HG03045 (cell line): ENCODE results near the gene ASPRV1.

Source experiments
- ATAC-seq: cut with Tn5 transposase; IDR thresholded peaks from one replicate; pipeline ENCODE4 v1.9.1; 2021; ENCODE audit warnings: mild to moderate bottlenecking, moderate library complexity; ENCODE audit not compliant: unreplicated experiment

Gene ASPRV1

DNA sequence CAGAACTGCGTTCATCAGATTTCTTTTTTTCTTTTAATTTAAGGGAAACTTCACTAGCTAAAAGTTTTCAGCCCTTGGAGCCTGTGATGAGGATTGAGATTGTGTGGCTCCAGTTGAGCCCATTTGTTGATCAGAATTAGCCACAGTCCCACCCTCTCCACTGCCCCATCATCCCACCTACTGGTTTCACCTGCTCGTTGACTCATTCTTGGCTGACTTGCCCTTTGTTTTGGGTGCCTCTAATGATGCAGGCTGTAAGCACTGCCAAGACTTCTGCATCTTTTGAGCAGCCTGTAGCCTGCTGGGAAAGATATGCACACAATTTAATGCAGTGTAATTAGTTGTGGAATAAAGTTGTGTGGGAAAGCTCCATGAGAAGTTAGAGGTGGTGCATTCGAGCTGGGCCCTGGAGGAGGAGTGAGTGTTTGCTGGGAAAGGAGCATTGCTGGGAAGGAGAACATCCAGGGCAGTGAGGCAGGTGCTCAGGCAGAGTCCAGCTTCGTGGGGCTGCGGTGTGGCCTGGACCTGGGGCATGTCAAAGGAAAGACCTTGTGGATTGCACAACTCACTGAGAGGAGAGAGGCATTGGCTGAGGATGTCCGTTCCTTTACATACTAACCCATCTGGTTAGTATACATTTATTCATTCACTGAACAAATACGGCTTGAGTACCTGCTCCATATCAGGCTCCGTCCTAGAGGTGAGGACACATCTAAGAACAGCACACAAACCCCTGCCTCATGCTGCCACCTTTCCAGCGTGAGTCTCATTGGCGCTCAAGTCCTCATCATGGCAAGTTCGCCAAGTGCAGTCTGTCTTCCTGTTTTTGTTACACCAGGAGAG is 18.2 kb downstream of the ASPRV1 start:
- ATAC-seq, result no peak

DNA sequence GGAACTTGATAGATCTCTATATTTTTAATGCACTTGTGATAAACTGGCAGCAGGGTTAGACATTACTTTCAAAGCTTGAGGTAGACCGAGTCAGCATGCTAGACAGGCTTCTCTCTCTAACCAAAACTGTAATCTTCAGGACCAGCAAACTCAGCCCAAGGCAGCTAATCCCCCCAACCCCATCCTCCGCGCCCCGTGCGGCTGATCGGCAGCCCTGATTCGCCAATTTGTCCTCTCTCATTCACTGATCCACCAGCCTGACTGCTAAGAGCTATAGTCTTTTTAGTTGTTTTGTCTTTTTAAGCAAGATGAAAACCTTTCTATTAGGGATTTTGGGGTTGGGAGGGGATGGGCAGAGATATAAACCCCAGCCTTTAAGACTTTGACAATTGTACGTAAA is 20.7 kb downstream of the ASPRV1 start:
- ATAC-seq, result no peak

DNA sequence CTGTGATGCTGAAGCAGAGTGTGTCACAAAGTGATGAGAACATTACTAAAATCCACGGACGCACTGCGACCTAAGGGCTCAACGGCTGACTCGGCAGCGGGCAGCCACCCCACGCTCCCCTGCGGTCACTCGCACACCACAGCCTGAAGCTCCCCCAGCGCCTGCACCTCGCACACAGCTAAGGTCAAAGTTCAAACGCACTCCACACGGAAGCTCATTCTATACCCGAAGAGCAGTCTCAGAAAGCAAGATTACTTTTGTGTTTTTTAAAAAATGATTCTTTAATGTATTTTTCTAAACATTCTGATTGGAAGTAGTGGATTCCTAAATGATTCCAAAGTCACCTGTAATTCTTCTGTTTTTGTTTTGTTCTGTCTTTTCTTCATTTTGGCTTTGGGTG is 21.7 kb downstream of the ASPRV1 start:
- ATAC-seq, result no peak

DNA sequence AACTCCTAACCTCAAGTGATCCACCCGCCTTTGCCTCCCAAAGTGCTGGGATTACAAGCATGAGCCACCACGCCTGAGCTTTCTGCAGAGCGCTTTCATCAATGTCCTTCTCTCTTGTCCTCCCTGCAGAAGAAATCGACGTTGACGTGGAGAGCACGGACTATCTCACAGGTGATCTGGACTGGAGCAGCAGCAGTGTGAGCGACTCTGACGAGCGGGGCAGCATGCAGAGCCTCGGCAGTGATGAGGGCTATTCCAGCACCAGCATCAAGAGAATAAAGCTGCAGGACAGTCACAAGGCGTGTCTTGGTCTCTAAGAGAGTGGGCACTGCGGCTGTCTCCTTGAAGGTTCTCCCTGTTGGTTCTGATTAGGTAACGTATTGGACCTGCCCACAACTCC is 23.5 kb downstream of the ASPRV1 start:
- ATAC-seq, result no peak

DNA sequence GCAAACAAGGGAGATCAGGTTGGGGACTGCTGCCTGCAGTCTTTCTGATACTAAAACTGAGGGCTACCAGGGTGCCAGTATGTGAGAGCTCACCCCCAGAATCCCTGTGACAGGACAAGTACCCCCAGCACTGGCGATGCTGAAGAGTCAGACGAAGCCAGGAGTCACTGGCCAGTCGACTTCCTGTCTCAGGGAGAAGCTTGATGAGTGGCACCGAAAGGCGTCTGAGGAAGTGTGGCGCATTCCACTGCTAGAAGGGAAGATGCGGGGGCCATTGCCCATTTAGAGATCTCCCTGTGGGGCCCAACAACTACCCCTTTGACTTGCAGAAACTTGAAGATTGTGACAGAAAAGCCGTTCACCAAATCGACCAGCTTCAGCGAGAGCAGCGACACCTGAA is 24.5 kb downstream of the ASPRV1 start:
- ATAC-seq, result no peak

DNA sequence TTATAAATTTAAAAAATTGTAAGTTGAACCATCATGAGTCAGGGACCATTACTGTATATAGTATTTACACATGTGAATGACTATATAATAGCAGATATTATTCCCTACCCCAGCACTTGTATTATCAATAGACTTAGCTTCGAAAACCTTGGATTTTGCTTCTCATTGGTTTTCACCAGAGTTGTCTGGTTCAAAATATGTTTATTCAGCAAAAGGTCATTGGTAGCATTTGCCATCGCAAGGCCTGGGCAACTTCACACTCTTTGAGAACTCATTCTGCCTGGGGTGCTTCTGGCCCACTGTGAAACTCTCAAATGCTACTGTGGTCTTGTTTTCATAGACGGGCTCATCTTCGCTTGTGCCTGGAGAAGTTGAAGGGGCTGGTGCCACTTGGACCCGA is 26.4 kb downstream of the ASPRV1 start:
- no peak for ATAC-seq

DNA sequence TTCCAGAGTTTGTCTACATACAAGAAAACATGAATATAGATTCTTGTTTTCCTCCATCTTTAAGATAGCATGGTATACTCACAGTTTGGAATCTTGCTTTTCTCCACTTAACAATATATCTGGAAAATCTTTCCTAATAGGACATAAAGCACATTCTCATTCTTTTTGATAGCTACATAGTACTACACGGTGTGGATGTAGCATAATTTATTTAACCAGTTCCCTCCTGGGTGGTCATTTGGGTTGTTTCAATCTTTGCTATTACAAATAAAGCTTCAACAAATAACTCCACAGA is 26.9 kb downstream of the ASPRV1 start:
- no peak for ATAC-seq

DNA sequence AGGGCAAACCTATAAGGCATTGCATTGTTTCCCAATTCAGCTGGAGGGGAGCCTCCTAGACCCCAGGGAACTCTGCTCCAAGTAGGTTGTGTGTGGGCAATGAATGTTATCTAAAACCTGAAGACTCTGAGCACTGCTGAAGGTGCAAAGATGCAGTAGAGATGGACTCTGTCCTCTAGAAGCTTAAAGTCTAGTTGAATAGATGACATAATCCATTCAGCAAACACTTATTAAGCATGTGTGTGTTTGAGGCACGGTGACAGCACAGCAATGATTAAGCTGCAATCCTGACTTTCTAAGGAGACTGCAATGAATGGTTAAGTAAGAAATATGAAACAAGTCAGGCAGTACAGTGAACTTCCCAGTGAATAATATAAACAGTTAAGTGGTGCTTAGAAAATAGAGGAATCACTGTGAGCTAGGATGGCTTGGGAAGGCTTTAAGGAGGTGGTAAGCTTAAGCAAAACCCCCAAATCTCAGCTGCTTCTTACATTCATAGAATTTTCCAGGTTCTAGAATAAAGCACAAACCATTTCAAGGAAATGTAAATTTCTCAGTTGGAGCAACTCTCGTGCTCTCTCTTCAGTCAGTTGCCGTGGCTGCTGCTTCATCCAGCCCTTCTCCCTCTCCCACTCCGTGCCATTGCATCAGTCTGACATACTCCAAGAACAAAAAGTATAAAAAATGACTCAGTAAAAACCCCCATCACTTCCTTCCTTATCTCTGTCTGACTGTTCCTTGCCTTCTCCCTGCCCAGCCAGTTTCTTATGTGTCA is 27.4 kb downstream of the ASPRV1 start:
- no peak for ATAC-seq

DNA sequence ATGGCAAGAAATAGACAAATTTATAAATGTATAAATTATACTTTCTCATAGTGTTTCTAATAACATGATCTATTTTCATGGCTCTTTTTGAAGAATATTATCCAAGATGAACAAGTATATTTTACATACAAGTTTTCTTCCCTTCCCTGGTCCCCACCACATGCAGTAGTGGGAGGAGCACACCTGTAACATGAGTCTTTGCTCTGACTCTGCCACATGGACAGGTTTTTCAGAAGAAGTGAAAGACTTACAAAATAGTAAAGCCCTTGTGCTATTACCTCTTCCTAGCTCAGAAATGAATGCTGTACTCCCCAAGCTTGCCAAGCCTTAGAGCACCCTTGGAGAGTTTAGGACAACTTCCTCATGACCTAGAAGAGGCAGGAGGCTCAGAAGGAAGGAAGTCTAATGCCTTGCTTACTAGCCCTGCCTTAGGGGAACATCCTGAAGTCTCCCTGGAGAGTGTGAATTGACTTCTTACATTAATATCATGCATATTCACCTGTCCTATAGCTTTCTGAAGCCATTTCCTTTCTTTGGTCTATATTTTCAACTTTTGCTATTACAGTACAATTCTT is 28.1 kb downstream of the ASPRV1 start:
- ATAC-seq, result no peak

DNA sequence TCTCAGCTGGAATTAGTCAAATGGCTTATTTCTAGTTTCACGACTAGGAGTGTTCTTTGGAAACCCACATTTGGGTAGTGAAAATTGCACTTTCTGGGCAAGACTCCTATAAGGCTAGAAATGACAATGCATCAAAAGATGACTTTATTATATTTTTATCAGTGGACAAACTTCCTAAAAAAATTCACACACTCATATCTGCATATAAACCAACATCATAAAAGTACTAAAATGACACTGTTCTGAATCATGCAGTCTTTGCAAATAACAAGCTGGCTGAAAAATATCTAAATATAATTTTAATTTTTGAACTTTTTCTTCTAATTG is 28.9 kb downstream of the ASPRV1 start:
- no peak for ATAC-seq

DNA sequence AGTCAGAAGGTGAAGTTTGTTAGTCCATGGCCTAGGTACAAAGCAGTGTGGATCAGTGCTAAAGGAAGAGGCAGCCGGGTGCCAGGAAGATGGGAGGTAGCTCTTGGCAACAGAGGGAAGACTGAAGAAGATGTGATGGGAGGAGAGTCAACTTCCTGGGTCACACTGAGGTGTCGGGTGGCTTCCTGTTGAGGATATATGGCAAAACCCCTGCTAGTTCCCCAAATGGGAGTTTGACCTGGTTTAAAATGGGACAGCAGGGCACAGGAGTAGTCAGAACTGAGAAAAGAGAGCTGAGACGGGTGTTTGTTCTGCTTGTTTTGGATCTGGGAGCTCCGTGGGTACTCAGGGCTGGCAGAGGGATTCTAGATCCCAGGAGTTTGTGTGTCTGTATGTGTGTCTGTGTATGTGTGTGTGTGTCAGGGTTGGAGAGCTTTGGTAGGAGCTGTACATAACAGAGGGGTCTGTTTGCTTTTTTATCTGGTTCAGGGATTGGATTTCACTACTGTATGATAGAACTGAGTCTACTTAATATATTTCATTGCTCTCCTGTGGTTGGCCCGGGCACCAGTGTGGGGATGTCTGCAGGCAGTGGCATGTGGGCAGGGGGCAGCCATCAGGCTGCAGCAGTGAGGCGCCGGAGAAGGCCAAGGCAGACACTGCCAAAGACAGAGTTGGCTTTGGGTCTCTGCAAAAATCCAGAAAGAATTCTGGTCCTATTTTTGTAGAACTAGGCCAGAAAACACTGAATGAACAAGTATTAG is 29.4 kb downstream of the ASPRV1 start:
- ATAC-seq, result no peak

DNA sequence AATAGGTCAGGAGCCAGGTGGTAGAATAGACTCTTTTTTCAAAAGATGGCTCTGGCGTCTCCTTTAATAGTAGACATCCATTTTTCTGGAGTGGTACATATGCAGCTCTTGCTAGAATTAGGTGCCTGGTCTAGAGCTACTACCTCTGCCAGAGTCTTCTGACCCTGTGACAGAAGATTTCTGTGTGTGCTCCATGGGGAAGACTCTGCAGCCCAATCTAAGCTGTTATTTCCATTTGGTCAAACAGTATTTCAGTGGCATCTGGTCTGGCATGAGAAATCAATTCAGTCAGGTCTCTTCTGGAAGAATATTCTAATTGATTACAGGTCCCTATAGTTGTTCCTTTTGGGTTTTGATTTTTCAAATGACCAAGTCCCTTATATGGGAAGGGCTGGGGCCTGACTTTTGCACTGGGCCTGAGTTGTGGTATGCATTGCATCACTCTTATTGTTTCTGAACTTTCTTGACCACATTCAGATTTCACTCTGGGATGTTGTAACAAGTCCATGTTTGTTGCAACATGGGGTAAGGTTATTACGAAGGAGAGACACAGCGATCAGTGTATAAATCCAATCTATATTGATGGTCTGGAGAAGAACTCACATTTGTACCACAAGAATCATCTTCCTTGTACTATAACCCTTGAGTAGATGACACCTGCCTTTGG is 34.4 kb downstream of the ASPRV1 start:
- no peak for ATAC-seq

DNA sequence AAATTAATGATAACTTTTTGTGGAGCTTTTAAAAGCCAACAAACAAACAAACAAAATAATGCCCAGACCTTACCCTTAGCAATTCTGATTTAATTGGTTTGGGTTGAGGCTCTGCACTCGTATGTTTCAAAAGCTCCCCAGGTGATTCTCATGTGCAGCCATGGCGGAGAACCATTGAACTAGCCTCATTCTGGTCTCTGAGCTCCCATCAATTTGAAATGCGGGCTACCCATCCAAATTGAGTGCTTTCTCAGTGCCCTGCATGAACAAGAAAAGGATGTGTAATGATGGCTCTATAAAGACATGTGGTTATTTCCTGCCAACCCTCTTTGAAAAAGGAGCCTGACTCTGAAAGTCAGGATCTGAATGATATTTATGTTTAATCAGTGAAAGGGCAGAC is 38.3 kb downstream of the ASPRV1 start:
- no peak for ATAC-seq

DNA sequence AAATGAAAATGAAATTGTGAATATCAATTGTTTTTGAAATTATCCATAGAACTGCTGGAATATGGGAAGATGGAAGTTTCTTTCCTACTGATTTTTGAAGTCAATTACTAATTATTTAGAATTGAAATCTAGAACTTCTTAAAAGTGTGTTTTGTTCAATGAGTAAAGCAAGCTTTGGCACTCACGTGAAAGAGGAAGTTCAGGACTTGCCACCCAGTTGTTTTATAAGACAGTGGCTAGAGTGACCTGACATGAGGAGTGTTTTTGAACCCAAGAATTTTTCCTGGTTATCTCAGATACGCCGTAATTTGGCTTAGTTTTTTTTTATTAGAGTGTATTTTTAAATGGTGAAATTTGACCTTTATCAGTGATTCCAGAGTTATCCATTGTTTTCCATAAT is 43.0 kb downstream of the ASPRV1 start:
- no peak for ATAC-seq

DNA sequence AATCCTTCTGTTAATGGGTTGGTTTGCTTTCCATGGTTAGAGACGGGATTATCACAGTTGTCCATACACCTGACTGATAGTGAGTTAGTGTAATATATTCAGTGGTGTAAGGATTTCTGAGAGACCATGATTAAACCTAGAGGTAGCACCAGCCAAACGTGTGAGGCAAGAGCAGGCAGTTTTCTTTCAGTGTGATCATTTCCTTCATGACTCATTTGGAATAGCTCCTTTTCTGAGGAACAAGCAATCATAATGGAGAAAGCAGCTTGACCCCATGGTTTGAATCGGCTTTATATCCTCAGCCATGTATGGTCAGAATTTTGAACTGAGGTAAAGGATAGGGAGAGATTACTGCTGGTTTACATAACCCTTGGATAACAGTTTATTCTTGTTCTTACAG is 43.6 kb downstream of the ASPRV1 start:
- no peak for ATAC-seq

DNA sequence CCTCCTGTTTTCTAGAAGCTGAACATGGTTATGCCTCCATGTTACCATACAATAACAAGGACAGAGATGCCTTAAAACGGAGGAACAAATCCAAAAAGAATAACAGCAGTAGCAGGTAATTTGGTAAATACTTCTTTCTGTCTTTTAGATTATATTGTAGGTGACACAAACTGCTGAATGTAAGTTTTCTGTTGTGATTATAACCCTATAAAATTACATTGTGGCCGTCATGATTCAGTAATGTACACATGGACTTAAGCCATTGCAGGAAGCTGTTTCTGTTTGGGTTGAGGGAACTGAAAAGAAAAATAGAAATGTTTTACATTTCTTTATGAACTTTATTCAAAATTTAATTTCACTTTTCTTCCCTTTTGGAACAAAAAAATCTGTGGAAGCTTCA is 45.3 kb downstream of the ASPRV1 start:
- ATAC-seq, result no peak

DNA sequence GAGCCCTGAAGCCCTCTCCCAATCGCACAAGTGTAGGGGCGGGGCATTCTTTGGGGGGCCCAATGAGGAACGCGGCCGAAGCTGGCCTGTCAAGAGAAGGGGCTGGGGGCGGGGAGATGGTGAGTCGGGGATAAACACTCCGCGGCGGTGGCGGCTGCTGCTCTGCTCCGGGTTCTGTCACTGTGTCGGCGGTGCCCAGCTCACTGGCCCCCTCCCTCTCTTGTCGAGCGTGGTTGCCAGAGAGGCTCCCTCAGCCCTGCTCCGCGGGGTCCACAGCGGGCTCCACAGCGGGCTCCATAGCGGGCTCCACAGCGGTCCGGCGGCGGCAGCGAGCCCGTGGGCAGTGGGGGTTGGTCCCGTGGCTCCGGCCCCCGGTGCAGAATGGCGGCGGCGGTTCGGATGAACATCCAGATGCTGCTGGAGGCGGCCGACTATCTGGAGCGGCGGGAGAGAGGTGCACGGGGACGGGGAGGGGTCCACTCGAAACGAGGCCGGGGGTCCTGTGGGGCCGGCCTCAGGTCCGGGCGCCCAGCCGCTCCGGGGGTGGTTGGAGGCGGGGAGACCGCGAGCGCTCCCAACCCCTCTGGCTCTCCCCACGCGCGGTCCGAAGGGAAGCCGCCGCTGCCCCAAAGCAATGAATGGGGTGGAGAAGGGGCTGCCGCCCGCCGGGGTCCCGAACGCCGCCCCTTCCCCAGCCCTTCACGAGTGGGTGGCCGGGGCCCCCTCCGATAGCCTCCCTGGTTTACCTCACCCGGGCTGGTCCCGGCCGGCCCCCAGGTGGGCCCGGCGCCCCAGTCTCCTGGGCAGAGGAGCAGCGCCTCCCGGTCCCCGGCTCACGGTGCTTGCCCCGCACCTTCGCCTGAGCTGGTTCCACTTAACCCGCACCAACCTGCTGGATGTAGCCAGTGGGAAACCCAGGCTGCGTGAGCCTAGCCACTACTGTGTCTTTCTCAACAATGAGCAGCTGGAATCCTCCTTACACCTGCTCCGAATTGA is 46.2 kb downstream of the ASPRV1 start, which contains the start of gene MXD1:
TSS of gene MXD1 (plus strand) at position 160 of the 996 bp plus-strand sequence. CDS start at position 382, 222 bp downstream.
- peak; percentile 9 for ATAC-seq

DNA sequence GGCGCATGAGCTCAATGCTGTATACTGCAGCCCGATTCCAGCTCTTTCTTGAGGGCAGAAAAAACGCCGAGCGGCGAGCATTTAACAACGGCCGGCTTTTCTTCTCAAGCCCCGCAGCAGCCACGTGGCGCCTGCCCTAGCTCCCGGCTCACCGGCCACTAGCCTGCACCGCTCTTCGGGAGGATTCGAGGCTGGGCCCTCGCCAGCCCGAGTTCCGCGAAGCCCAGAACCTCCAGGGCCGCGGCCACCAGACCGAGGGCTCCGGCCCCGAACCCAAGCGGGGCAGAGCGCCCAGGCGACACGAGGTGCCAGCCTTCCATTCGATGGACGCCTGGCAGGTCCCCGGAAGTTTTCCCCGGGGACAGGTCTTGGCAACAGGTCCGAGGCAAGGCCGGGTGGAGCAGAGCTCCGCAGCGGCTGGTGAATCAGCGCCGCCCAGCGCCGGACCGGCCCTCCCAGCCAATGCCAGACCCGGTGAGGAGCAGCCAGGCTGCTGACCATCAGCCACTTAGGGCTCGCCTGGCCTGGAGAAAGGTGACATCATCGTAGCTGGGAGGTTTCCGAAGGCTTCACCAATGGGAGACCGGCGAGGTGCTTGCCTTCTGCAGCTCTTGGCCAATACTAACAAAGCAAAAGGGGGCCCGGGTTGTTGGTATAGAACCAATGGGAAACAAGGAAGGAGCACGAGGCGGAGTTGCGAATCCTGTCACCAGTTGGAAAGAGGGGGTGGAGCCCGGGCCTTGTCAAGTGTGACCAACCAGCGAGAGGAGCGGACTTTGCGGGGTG is 47.1 kb downstream of the ASPRV1 start:
- peak; percentile 89 for ATAC-seq

DNA sequence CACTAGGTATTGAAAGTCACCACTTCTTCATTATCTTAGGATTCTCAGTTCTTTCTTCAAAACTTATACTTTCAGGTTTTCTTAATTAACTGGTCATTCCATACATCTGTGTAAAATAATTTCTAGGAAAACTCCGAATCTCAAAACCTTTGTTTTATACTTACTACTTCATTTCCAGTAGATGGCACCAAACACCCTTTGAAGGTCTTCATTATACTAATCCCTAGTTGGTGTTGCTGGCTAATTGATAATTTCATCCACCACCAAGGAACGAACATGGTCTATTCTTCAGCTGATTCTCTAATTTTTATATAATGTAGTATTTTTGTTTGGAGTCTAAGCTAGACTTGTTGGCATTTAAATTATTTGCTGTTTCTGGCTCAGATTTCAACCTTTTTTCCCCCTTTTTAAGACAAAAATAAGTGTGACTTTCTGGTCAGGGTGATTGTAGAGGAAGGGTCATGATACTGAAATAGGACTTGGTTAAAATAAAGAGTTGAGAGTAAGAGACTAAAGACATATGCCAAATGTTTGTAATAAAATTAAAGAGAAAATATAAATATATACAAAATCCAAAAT is 49.4 kb downstream of the ASPRV1 start:
- no peak for ATAC-seq
